Stomach (tissue), 9 donors: ENCODE data around the gene ZNF581. TPM values are rescaled to one million over a fixed set of nuclear protein-coding genes. Genes with fewer than 3 reads are reported as not detected.

ENCODE experiments used
- DNase-seq, 2 donors: peaks; one replicate each; pipeline versions ENCODE4 v3.0.0 to v3.0.0-alpha.2; 2013 to 2019
- H3K27ac ChIP-seq, 5 donors: fragments of 200-600 bp in 4 of 5; sonication (generic) in 4 of 5; one replicate each; pipeline ENCODE4 v1.5.1; 2013 to 2019; ENCODE audit warnings: mild to moderate bottlenecking in 1 of 5, moderate library complexity in 1 of 5
- H3K27me3 ChIP-seq, 3 donors: fragments of 200-600 bp; sonication (generic); one replicate each; pipeline ENCODE4 v1.5.1; 2017 to 2019; ENCODE audit warnings: mixed run types in 1 of 3
- H3K36me3 ChIP-seq, 4 donors: fragments of 200-600 bp; sonication (generic); 1 replicate in 3 of 4; 2 replicates in 1 of 4; pipeline ENCODE4 v1.5.1; 2016 to 2019
- H3K4me1 ChIP-seq, 4 donors: fragments of 200-600 bp; sonication (generic); one replicate each; pipeline ENCODE4 v1.5.1; 2016 to 2019
- H3K4me3 ChIP-seq, 4 donors: fragments of 200-600 bp; sonication (generic) in 3 of 4; one replicate each; pipeline ENCODE4 v1.5.1; 2016 to 2019; ENCODE audit warnings: mild to moderate bottlenecking in 1 of 4
- H3K9me3 ChIP-seq, 4 donors: fragments of 200-600 bp; sonication (generic); one replicate each; pipeline ENCODE4 v1.5.1; 2016 to 2019
- CTCF ChIP-seq, 7 experiments: fragments of 450-650 bp in 4 of 7; fragments of 200-600 bp in 3 of 7; sonication (generic) in 3 of 7; IDR thresholded peaks; one replicate each; pipeline ENCODE4 v1.5.1; 2016 to 2019; ENCODE audit warnings: antibody characterized with exemption in 7 of 7, control low read depth in 2 of 7, mild to moderate bottlenecking in 1 of 7
- EP300 ChIP-seq: sonication (generic); formaldehyde crosslinking; IDR thresholded peaks from one replicate; pipeline ENCODE4 v1.6.1; 2017; ENCODE audit warnings: antibody characterized with exemption
- POLR2A ChIP-seq, 4 donors: fragments of 450-650 bp; IDR thresholded peaks; one replicate each; pipeline ENCODE4 v1.6.1; 2016; ENCODE audit warnings: antibody characterized with exemption in 4 of 4, control low read depth in 2 of 4, mild to moderate bottlenecking in 1 of 4, moderate library complexity in 1 of 4
- POLR2AphosphoS5 ChIP-seq, 3 donors: sonication (generic); formaldehyde crosslinking; IDR thresholded peaks; one replicate each; pipeline ENCODE4 v1.6.1; 2016; ENCODE audit warnings: antibody characterized with exemption in 3 of 3
- WGBS, 5 donors: extraction: QIAGEN DNeasy Blood & Tissue Kit in 3 of 5; methylation state at CpG; one replicate each; pipeline versions ENCODE4 v1.1.5 to v1.1.7; 2013 to 2018; 5-methylcytosine and 5-hydroxymethylcytosine counted together
- intact Hi-C: fragments of 100-400 bp; cut with DNase I; formaldehyde crosslinking; loops from one replicate; pipeline ENCODE4 v1.15.1; 2023; ENCODE audit warnings: low total_unique reads
- polyA plus RNA-seq, 3 donors: library from polyadenylated mRNA; stranded (reverse); fragments of 200-250 nt; gene quantifications; one replicate each; pipeline ENCODE4 v1.2.3, GENCODE V29; 2013
- total RNA-seq, 5 donors: library from RNA; depleted of rRNA; stranded (reverse); fragments of >200 nt; gene quantifications; one replicate each; pipeline versions ENCODE4 v1.1.0 to v1.2.3, GENCODE V29; 2014 to 2016
- donor health status: healthy with polysubstance abuse.
- donor health status: Bipolar disorder and iron deficiency.
- donor health status: healthy.

The ZNF581 gene
- total and polyA plus RNA-seq, 8 donors, result 2.2 to 27.8 (median 11.3) TPM

- H3K27me3 ChIP-seq, result no peaks in the 10 kb centered on the region
- H3K27ac ChIP-seq, result no peak overlapping the region
- H3K36me3 ChIP-seq, result peaks cover 92 to 100% (median 100%) of the 10 kb centered on the region in 4 donors
- 92 to 95% (median 92%) methylated on average over 24 to 37 of the region's 37 CpGs for WGBS, 5 donors
- intact Hi-C loops, result no loop called here
- no peak for DNase-seq
- TF ChIP-seq POLR2AphosphoS5 (IDR thresholded peaks at IDR 0.05), result no peak
- TF ChIP-seq POLR2A (IDR thresholded peaks at IDR 0.05), result no peak
- TF ChIP-seq CTCF (IDR thresholded peaks at IDR 0.05), result no peak
- no peak for TF ChIP-seq EP300
- H3K9me3 ChIP-seq, result no peaks in the 10 kb centered on the region
- H3K4me1 ChIP-seq, result no peaks in the 10 kb centered on the region
- no peak overlapping the region for H3K4me3 ChIP-seq
Observed at GRCh38 chr19:55694656-55695491, 51.4 kb downstream of the ZNF581 start.

Other genes starting within 250 kb of the ZNF581 start
- gene UBE2S, start 235.9 kb upstream of the ZNF581 start, total RNA-seq, result 10 to 100 TPM in 3 of 5 donors, 1 to 10 TPM in 2; 8.0 to 43.3 (median 20.2) TPM
- 10 to 100 TPM; 11.6 to 13.1 (median 13.1) TPM for gene UBE2S, start 235.9 kb upstream of the ZNF581 start, polyA plus RNA-seq
- not detected for gene SHISA7, start 200.3 kb upstream of the ZNF581 start, total RNA-seq
- gene SHISA7, start 200.3 kb upstream of the ZNF581 start, polyA plus RNA-seq, result not detected
- gene ISOC2, start 182.0 kb upstream of the ZNF581 start, total RNA-seq, result 100 to 1,000 TPM in 1 of 5 donors, 10 to 100 TPM in 4; 19.8 to 348 (median 63.6) TPM
- gene ISOC2, start 182.0 kb upstream of the ZNF581 start, polyA plus RNA-seq, result 10 to 100 TPM; 76.7 to 80.5 (median 79.6) TPM
- gene C19orf85, start 178.9 kb upstream of the ZNF581 start, total RNA-seq, result not detected
- under 1 TPM in 1 of 3 donors, not detected in 2; 0.23 TPM for gene C19orf85, start 178.9 kb upstream of the ZNF581 start, polyA plus RNA-seq
- 10 to 100 TPM in 1 of 5 donors, 1 to 10 TPM in 3, under 1 TPM in 1; 0.58 to 16.1 (median 5.7) TPM for gene ZNF628, start 167.0 kb upstream of the ZNF581 start, total RNA-seq
- gene ZNF628, start 167.0 kb upstream of the ZNF581 start, polyA plus RNA-seq, result 1 to 10 TPM; 2.0 to 7.2 (median 4.3) TPM
- 1 to 10 TPM in 2 of 5 donors, not detected in 3; 4.3 to 6.4 TPM for gene NAT14, start 158.5 kb upstream of the ZNF581 start, total RNA-seq
- gene NAT14, start 158.5 kb upstream of the ZNF581 start, polyA plus RNA-seq, result 10 to 100 TPM in 2 of 3 donors, 1 to 10 TPM in 1; 8.7 to 22.1 (median 14.4) TPM
- gene SSC5D, start 155.2 kb upstream of the ZNF581 start, total RNA-seq, result 10 to 100 TPM in 2 of 5 donors, 1 to 10 TPM in 2, not detected in 1; 2.2 to 15.1 (median 9.8) TPM
- under 1 TPM; 0.46 to 0.87 (median 0.80) TPM for gene SSC5D, start 155.2 kb upstream of the ZNF581 start, polyA plus RNA-seq
- gene SBK2, start 106.5 kb upstream of the ZNF581 start, total RNA-seq, result not detected
- gene SBK2, start 106.5 kb upstream of the ZNF581 start, polyA plus RNA-seq, result not detected
- gene SBK3, start 98.1 kb upstream of the ZNF581 start, total RNA-seq, result 1 to 10 TPM in 2 of 5 donors, under 1 TPM in 1, not detected in 2; 0.37 to 6.2 (median 2.0) TPM
- under 1 TPM in 2 of 3 donors, not detected in 1; 0.20 to 0.56 TPM for gene SBK3, start 98.1 kb upstream of the ZNF581 start, polyA plus RNA-seq
- 10 to 100 TPM in 1 of 5 donors, 1 to 10 TPM in 4; 3.1 to 12.1 (median 5.1) TPM for gene ZNF579, start 62.8 kb upstream of the ZNF581 start, total RNA-seq
- gene ZNF579, start 62.8 kb upstream of the ZNF581 start, polyA plus RNA-seq, result 10 to 100 TPM; 10.8 to 13.0 (median 11.0) TPM
- 10 to 100 TPM in 1 of 5 donors, 1 to 10 TPM in 3, not detected in 1; 4.0 to 16.8 (median 6.7) TPM for gene FIZ1, start 44.1 kb upstream of the ZNF581 start, total RNA-seq
- gene FIZ1, start 44.1 kb upstream of the ZNF581 start, polyA plus RNA-seq, result 10 to 100 TPM in 1 of 3 donors, 1 to 10 TPM in 2; 8.7 to 10.8 (median 9.4) TPM
- 10 to 100 TPM in 3 of 5 donors, 1 to 10 TPM in 2; 2.9 to 54.3 (median 17.4) TPM for gene ZNF524, start 43.4 kb upstream of the ZNF581 start, total RNA-seq
- 10 to 100 TPM; 61.3 to 70.7 (median 68.9) TPM for gene ZNF524, start 43.4 kb upstream of the ZNF581 start, polyA plus RNA-seq
- 10 to 100 TPM in 3 of 5 donors, 1 to 10 TPM in 2; 1.3 to 60.5 (median 11.6) TPM for gene ZNF865, start 38.0 kb upstream of the ZNF581 start, total RNA-seq
- gene ZNF865, start 38.0 kb upstream of the ZNF581 start, polyA plus RNA-seq, result 1 to 10 TPM; 5.3 to 6.3 (median 6.1) TPM
- gene ZNF784, start 19.1 kb upstream of the ZNF581 start, total RNA-seq, result 10 to 100 TPM in 1 of 5 donors, 1 to 10 TPM in 3, not detected in 1; 1.8 to 15.1 (median 4.6) TPM
- gene ZNF784, start 19.1 kb upstream of the ZNF581 start, polyA plus RNA-seq, result 1 to 10 TPM; 4.2 to 6.0 (median 5.9) TPM
- 10 to 100 TPM in 4 of 5 donors, not detected in 1; 10.6 to 55.0 (median 16.6) TPM for gene ZNF580, start 2.6 kb upstream of the ZNF581 start, total RNA-seq
- 10 to 100 TPM; 18.6 to 26.9 (median 21.5) TPM for gene ZNF580, start 2.6 kb upstream of the ZNF581 start, polyA plus RNA-seq
- gene CCDC106, start 4.6 kb downstream of the ZNF581 start, total RNA-seq, result 10 to 100 TPM in 3 of 5 donors, 1 to 10 TPM in 2; 3.5 to 25.5 (median 13.4) TPM
- gene CCDC106, start 4.6 kb downstream of the ZNF581 start, polyA plus RNA-seq, result 10 to 100 TPM; 12.0 to 19.4 (median 14.1) TPM
- gene U2AF2, start 11.4 kb downstream of the ZNF581 start, total RNA-seq, result 100 to 1,000 TPM in 4 of 5 donors, 10 to 100 TPM in 1; 70.5 to 463 (median 183) TPM
- gene U2AF2, start 11.4 kb downstream of the ZNF581 start, polyA plus RNA-seq, result 10 to 100 TPM; 53.2 to 91.4 (median 62.2) TPM
- 100 to 1,000 TPM in 3 of 5 donors, 10 to 100 TPM in 2; 17.8 to 363 (median 184) TPM for gene EPN1, start 31.6 kb downstream of the ZNF581 start, total RNA-seq
- gene EPN1, start 31.6 kb downstream of the ZNF581 start, polyA plus RNA-seq, result 100 to 1,000 TPM in 2 of 3 donors, 10 to 100 TPM in 1; 74.6 to 213 (median 183) TPM
- gene NLRP9, start 94.8 kb downstream of the ZNF581 start, total RNA-seq, result not detected
- gene NLRP9, start 94.8 kb downstream of the ZNF581 start, polyA plus RNA-seq, result not detected
- gene RFPL4A, start 115.4 kb downstream of the ZNF581 start, total RNA-seq, result 1 to 10 TPM in 1 of 5 donors, not detected in 4; 1.7 TPM
- not detected for gene RFPL4A, start 115.4 kb downstream of the ZNF581 start, polyA plus RNA-seq
- not detected for gene RFPL4AL1, start 125.5 kb downstream of the ZNF581 start, total RNA-seq
- gene RFPL4AL1, start 125.5 kb downstream of the ZNF581 start, polyA plus RNA-seq, result not detected
- not detected for gene NLRP11, start 188.3 kb downstream of the ZNF581 start, total RNA-seq
- under 1 TPM in 2 of 3 donors, not detected in 1; 0.03 to 0.12 TPM for gene NLRP11, start 188.3 kb downstream of the ZNF581 start, polyA plus RNA-seq
- gene NLRP4, start 192.9 kb downstream of the ZNF581 start, total RNA-seq, result not detected
- under 1 TPM in 1 of 3 donors, not detected in 2; 0.23 TPM for gene NLRP4, start 192.9 kb downstream of the ZNF581 start, polyA plus RNA-seq